Measurements from ENCODE around the gene C12orf43.

GRCh38 chr12:120961604-120962531, 54.4 kb downstream of the C12orf43 start:
- no peak for TF ChIP-seq CTCF (conservative IDR thresholded peaks at IDR 0.05 in 1 of 2, IDR thresholded peaks at IDR 0.05 in 1 of 2; ENCODE audit: extremely low read depth in 1 of 2, insufficient read depth in 1 of 2, low read depth in 1 of 2, low read length in 2 of 2)
- TF ChIP-seq EZH2 (IDR thresholded peaks at IDR 0.05; ENCODE audit: borderline replicate concordance, low read length), result no peak
